Subcutaneous adipose tissue (tissue), 4 donors: ENCODE measurements around the gene CENPQ. TPM values are rescaled to one million over a fixed set of nuclear protein-coding genes. Genes with fewer than 3 reads are reported as not detected.

Experiments
- CTCF ChIP-seq: fragments of 450-650 bp; IDR thresholded peaks from one replicate; pipeline ENCODE4 v1.5.1; 2016; ENCODE audit warnings: low read depth, mild to moderate bottlenecking, control low read depth, antibody characterized with exemption, moderate library complexity
- total RNA-seq, 4 donors: library from RNA; depleted of rRNA; stranded (reverse); fragments of >200 nt; gene quantifications; one replicate each; pipeline ENCODE4 v1.1.0, GENCODE V29; 2016

The CENPQ gene
- total RNA-seq, 4 donors from 2014 or later = 2.6 to 12.2 (median 5.8) TPM

GRCh38 chr6:49522710-49523593 is 59.8 kb downstream of the CENPQ start:
- no peak for TF ChIP-seq CTCF

DNA sequence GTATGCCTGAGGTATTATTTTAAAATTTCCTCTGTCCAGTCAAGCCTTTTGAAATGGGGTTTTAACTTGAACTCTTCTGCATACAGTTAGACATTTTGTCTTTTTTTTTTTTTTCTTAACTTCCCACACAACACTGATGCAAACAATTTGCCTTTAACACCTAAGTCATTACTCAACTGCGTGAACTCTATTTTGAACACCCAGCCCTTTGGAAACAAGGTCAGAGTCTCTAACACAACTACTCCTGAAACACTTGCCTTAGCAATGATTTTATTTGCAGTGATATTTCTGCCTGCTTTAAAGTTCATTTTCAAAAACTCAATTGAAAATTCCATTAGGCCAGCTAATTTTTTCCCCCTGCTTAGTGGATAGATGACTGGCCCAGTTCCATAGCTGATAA is 60.7 kb downstream of the CENPQ start:
- TF ChIP-seq CTCF = no peak

DNA sequence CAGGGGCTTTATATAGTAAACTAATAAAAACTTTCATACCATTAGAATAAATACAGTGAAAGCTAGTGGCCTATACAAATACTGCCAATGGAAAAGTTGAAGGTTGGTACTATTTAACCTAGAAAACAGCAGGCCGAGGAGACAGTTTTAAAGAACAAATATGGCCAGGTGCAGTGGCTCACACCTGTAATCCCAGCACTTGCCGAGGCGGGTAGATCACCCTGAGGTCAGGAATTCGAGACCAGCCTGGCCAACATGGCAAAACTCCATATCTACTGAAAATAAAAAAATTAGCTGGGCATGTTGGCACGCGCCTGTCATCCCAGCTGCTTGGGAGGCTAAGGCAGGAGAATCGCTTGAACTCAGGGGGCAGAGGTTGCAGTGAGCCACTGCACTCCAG is 61.4 kb downstream of the CENPQ start:
- TF ChIP-seq CTCF = no peak

- TF ChIP-seq CTCF = no peak
Observed at GRCh38 chr6:49526598-49526997, 63.4 kb downstream of the CENPQ start.

DNA sequence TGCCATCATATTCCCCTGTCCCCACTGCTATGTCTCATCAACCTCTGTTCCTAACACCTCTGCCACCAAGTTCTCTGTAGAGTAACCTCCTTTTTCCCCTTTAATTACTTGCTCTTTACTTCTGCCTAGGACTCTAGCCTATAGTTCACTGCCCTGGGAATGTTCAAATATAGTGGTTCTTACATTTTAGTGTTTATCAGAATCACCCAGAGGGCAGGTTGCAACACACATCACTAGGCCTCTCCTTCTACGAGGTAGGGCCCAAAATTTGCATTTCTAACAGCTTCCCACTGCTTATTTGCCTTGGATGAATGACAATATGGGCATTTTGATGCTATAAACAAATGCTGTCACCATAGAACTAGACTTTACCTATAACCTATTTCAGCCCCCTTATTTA is 64.2 kb downstream of the CENPQ start:
- TF ChIP-seq CTCF = no peak

GRCh38 chr6:49528571-49528970 is 65.4 kb downstream of the CENPQ start:
- TF ChIP-seq CTCF = no peak

DNA sequence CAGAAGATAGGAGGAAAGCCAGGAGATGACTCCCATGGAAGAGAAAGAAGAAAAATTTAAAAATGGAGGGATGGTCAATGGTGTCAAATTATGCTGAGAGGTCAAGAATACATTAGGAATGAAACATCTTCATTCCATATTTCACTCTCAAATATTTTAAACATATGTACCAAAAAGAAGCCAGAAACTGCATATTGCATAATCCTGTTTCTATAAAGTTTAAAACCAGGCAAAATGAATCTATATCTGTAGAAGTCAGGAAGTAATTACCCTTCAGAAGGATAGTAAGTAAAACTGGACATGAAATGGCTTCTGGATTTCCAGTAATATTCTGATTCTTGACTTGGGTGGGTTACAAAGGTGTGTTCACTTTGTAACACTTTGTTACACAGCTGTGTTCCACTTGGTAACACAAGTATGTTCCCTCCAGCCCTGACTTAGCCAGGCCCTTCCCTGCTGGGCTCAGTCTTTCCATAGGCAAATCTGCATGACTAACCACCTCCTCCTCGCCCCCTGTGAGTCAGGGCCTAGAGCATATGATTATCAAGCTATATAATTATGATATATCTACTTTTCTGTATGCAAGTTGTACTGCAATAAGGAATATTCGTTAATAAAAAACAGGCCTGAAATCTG is 67.1 kb downstream of the CENPQ start:
- no peak for TF ChIP-seq CTCF
